ENCODE results near the gene TCF4.

- TF ChIP-seq POLR2A (IDR thresholded peaks at IDR 0.05) (no peak), CTCF (IDR thresholded peaks at IDR 0.05) (no peak)
These were observed 301.7 kb downstream of the TCF4 start for GRCh38 chr18:55286257-55286825.
